CD4-positive, alpha-beta T cell treated with Interleukin-4 for 1 hour (primary cell): ENCODE measurements around the gene MYOT.
"Not testable (repeated sequence)": the region's sequence is repeated elsewhere in the genome, so short reads cannot be mapped to it uniquely, and the experiment has no call there.

Source experiments
- DNase-seq, 2 donors: peaks; one replicate each; pipeline ENCODE4 v3.0.0-alpha.2; 2020 to 2022

MYOT gene

GRCh38 chr5:137867664-137868063 is at the start of gene MYOT:
TSS of gene MYOT (plus strand) at chr5:137867860. CDS start at chr5:137870652, 2,792 bp downstream.
- no peak for DNase-seq

- no peak for DNase-seq
These were observed 47.9 kb upstream of the MYOT start for GRCh38 chr5:137819766-137820165.

- no peak for DNase-seq
These were observed 45.4 kb upstream of the MYOT start for GRCh38 chr5:137822158-137822764.

- DNase-seq = no peak
These were observed 44.7 kb upstream of the MYOT start for GRCh38 chr5:137822984-137823383.

GRCh38 chr5:137825165-137825564 is 42.5 kb upstream of the MYOT start:
- DNase-seq = no peak

GRCh38 chr5:137826067-137826466 is 41.6 kb upstream of the MYOT start:
- DNase-seq = no peak

GRCh38 chr5:137828180-137828579 is 39.5 kb upstream of the MYOT start:
- DNase-seq = no peak

- no peak for DNase-seq
These were observed 39.0 kb upstream of the MYOT start for GRCh38 chr5:137828664-137829063.

- DNase-seq = no peak
These were observed 36.6 kb upstream of the MYOT start for GRCh38 chr5:137831105-137831504.

- no peak for DNase-seq
These were observed 36.1 kb upstream of the MYOT start for GRCh38 chr5:137831526-137831925.

- DNase-seq = no peak
These were observed 35.2 kb upstream of the MYOT start for GRCh38 chr5:137832416-137832815.

GRCh38 chr5:137833463-137833862 is 34.2 kb upstream of the MYOT start:
- no peak for DNase-seq

- DNase-seq = no peak
These were observed 33.1 kb upstream of the MYOT start for GRCh38 chr5:137834498-137835049.

- DNase-seq = no peak
These were observed 31.4 kb upstream of the MYOT start for GRCh38 chr5:137836298-137836697.

- DNase-seq = no peak
These were observed 30.7 kb upstream of the MYOT start for GRCh38 chr5:137836997-137837396.

- no peak for DNase-seq
These were observed 29.9 kb upstream of the MYOT start for GRCh38 chr5:137837491-137838394.

- DNase-seq = no peak
These were observed 28.7 kb upstream of the MYOT start for GRCh38 chr5:137838976-137839375.

- DNase-seq = no peak
These were observed 25.4 kb upstream of the MYOT start for GRCh38 chr5:137842296-137842695.

- DNase-seq = no peak
These were observed 23.9 kb upstream of the MYOT start for GRCh38 chr5:137843676-137844299.

GRCh38 chr5:137845472-137845871 is 22.2 kb upstream of the MYOT start:
- no peak for DNase-seq

- no peak for DNase-seq
These were observed 20.0 kb upstream of the MYOT start for GRCh38 chr5:137847687-137848086.

GRCh38 chr5:137853165-137853564 is 14.5 kb upstream of the MYOT start:
- not testable (repeated sequence) for DNase-seq

GRCh38 chr5:137856201-137856600 is 11.5 kb upstream of the MYOT start:
- DNase-seq = no peak
